Neural cell (in vitro differentiated cells): Measurements from ENCODE around the gene SETBP1. TPM values are rescaled to one million over a fixed set of nuclear protein-coding genes. Genes with fewer than 3 reads are reported as not detected.

Source experiments
- H2AFZ ChIP-seq: fragments of 200-600, 300-800 bp; sonication (generic), shearing (Covaris generic); 2 replicates; pipeline ENCODE4 v1.6.0; 2014; ENCODE audit warnings: low read depth, mild to moderate bottlenecking, antibody characterized with exemption, low read length, moderate library complexity
- H3F3A ChIP-seq: fragments of 200-600 bp; shearing (Covaris generic); 2 replicates; pipeline ENCODE4 v1.6.1; 2016; ENCODE audit warnings: mild to moderate bottlenecking, moderate library complexity, mixed read lengths, antibody characterized with exemption, low read length; ENCODE audit not compliant: insufficient read depth, poor library complexity, severe bottlenecking
- H3K27ac ChIP-seq: fragments of 200-600, 300-800 bp; sonication (generic), shearing (Covaris generic); 2 replicates; pipeline ENCODE4 v1.5.1; 2014; ENCODE audit warnings: mild to moderate bottlenecking, low read length, moderate library complexity
- H3K27me3 ChIP-seq: fragments of 300-800, 200-600 bp; sonication (generic), shearing (Covaris generic); 2 replicates; pipeline ENCODE4 v1.6.0; 2014; ENCODE audit warnings: mild to moderate bottlenecking, low read depth, low read length, moderate library complexity; ENCODE audit not compliant: insufficient read depth
- H3K36me3 ChIP-seq: fragments of 300-800, 200-600 bp; sonication (generic), shearing (Covaris generic); 2 replicates; pipeline ENCODE4 v1.5.1; 2014; ENCODE audit warnings: mild to moderate bottlenecking, antibody characterized with exemption, low read length, moderate library complexity; ENCODE audit not compliant: insufficient read depth
- H3K4me2 ChIP-seq: fragments of 300-800, 200-600 bp; sonication (generic), shearing (Covaris generic); 2 replicates; pipeline ENCODE4 v1.6.0; 2014; ENCODE audit warnings: mild to moderate bottlenecking, low read length
- H3K4me3 ChIP-seq: fragments of 300-800, 200-600 bp; sonication (generic), shearing (Covaris generic); 2 replicates; pipeline ENCODE4 v1.5.1; 2014; ENCODE audit warnings: mild to moderate bottlenecking, low read length, moderate library complexity
- H3K79me2 ChIP-seq: fragments of 200-600 bp; shearing (Covaris generic); replicated peaks from 2 replicates; pipeline ENCODE4 v1.6.0; 2014; ENCODE audit warnings: mild to moderate bottlenecking, low read length, moderate library complexity; ENCODE audit not compliant: insufficient read depth
- H3K9ac ChIP-seq: fragments of 300-800, 200-600 bp; sonication (generic), shearing (Covaris generic); 2 replicates; pipeline ENCODE4 v1.6.1; 2016; ENCODE audit warnings: mild to moderate bottlenecking, low read length, mixed read lengths
- H3K9me2 ChIP-seq: fragments of 200-600 bp; shearing (Covaris generic); 2 replicates; pipeline ENCODE4 v1.6.1; 2016; ENCODE audit warnings: mild to moderate bottlenecking, low read length, mixed read lengths; ENCODE audit not compliant: insufficient read depth
- H3K9me3 ChIP-seq: fragments of 200-600, 300-800 bp; sonication (generic), shearing (Covaris generic); 2 replicates; pipeline ENCODE4 v1.6.1; 2016; ENCODE audit warnings: mild to moderate bottlenecking, mixed run types, low read length, moderate library complexity, mixed read lengths
- H4K20me1 ChIP-seq: fragments of 200-600 bp; shearing (Covaris generic); 2 replicates; pipeline ENCODE4 v1.6.1; 2016; ENCODE audit warnings: mild to moderate bottlenecking, mixed run types; ENCODE audit not compliant: insufficient read depth
- CTCF ChIP-seq: fragments of 450-650 bp; IDR thresholded peaks from 2 replicates; pipeline ENCODE4 v1.5.1; 2014; ENCODE audit warnings: antibody characterized with exemption, mild to moderate bottlenecking, moderate library complexity; ENCODE audit not compliant: poor library complexity, severe bottlenecking
- EP300 ChIP-seq: fragments of 450-650 bp; conservative IDR thresholded peaks from 2 replicates; pipeline ENCODE4 v1.6.1; 2014; ENCODE audit warnings: antibody characterized with exemption, mild to moderate bottlenecking, moderate library complexity; ENCODE audit not compliant: poor library complexity, severe bottlenecking
- EZH2 ChIP-seq: fragments of 200-600, 300-800 bp; shearing (Covaris generic), sonication (generic); IDR thresholded peaks from 2 replicates; pipeline ENCODE4 v1.6.1; 2014; ENCODE audit warnings: antibody characterized with exemption, low read length, borderline replicate concordance, mild to moderate bottlenecking; ENCODE audit not compliant: insufficient read depth, poor library complexity, severe bottlenecking
- MXI1 ChIP-seq: fragments of 450-650 bp; conservative IDR thresholded peaks from 2 replicates; pipeline ENCODE4 v1.6.1; 2014; ENCODE audit warnings: antibody characterized with exemption, mild to moderate bottlenecking; ENCODE audit not compliant: poor library complexity, severe bottlenecking
- POLR2AphosphoS5 ChIP-seq: IDR thresholded peaks from 2 replicates; pipeline ENCODE4 v1.6.1; 2012
- RAD21 ChIP-seq: fragments of 450-650 bp; conservative IDR thresholded peaks from 2 replicates; pipeline ENCODE4 v1.6.1; 2014; ENCODE audit warnings: antibody characterized with exemption, mild to moderate bottlenecking, moderate library complexity
- REST ChIP-seq: IDR thresholded peaks from 2 replicates; pipeline ENCODE4 v1.6.1; 2012; ENCODE audit warnings: borderline replicate concordance
- SMC3 ChIP-seq: fragments of 450-650 bp; conservative IDR thresholded peaks from 2 replicates; pipeline ENCODE4 v1.6.1; 2014; ENCODE audit warnings: antibody characterized with exemption, mild to moderate bottlenecking, moderate library complexity; ENCODE audit not compliant: poor library complexity
- TAF1 ChIP-seq: IDR thresholded peaks from 2 replicates; pipeline ENCODE4 v1.6.1; 2012; ENCODE audit warnings: low read depth
- polyA plus RNA-seq: library from polyadenylated mRNA; depleted of rRNA; stranded (reverse); fragments of >200 nt; gene quantifications from 2 replicates; pipeline ENCODE4 v1.2.3, GENCODE V29; 2014

The SETBP1 gene
- polyA plus RNA-seq, 1 donor from 2014 or later = 13.7 TPM

GRCh38 chr18:44729631-44730101, 49.0 kb downstream of the SETBP1 start:
- H3K4me3 ChIP-seq = no peak overlapping the region
- no peaks in the 10 kb centered on the region for H3K9me3 ChIP-seq
- no peak for TF ChIP-seq REST
- no peak for TF ChIP-seq MXI1
- no peak for TF ChIP-seq CTCF
- no peak for TF ChIP-seq RAD21
- TF ChIP-seq EP300 = no peak
- TF ChIP-seq TAF1 = no peak
- TF ChIP-seq EZH2 = no peak
- no peak for TF ChIP-seq POLR2AphosphoS5
- TF ChIP-seq SMC3 = no peak
- peaks cover 78% of the 10 kb centered on the region for H3K79me2 ChIP-seq
- H3K9me2 ChIP-seq = no peaks in the 10 kb centered on the region
- no peaks in the 10 kb centered on the region for H3K27me3 ChIP-seq
- no peak overlapping the region for H2AFZ ChIP-seq
- no peaks in the 10 kb centered on the region for H3F3A ChIP-seq
- no peak overlapping the region for H3K27ac ChIP-seq
- H3K9ac ChIP-seq = no peak overlapping the region
- H3K36me3 ChIP-seq = no peaks in the 10 kb centered on the region
- H3K4me2 ChIP-seq = no peak overlapping the region
- H4K20me1 ChIP-seq = peaks cover 2% of the 10 kb centered on the region

GRCh38 chr18:44730803-44731529, 50.3 kb downstream of the SETBP1 start:
- Histone ChIP-seq H3F3A (no peaks in the 10 kb centered on the region), H3K27me3 (no peaks in the 10 kb centered on the region), H3K9ac (no peak overlapping the region), H3K27ac (no peak overlapping the region), H2AFZ (no peak overlapping the region), H3K9me2 (no peaks in the 10 kb centered on the region), H3K4me2 (no peak overlapping the region), H4K20me1 (peaks cover 2% of the 10 kb centered on the region), H3K36me3 (no peaks in the 10 kb centered on the region), H3K79me2 (peaks cover 75% of the 10 kb centered on the region), H3K9me3 (no peaks in the 10 kb centered on the region), H3K4me3 (no peak overlapping the region)
- TF ChIP-seq REST (no peak), SMC3 (no peak), MXI1 (no peak), CTCF (no peak), EP300 (no peak), TAF1 (no peak), POLR2AphosphoS5 (no peak), RAD21 (no peak), EZH2 (no peak)
